ENCODE measurements around the gene SUN2.

DNA sequence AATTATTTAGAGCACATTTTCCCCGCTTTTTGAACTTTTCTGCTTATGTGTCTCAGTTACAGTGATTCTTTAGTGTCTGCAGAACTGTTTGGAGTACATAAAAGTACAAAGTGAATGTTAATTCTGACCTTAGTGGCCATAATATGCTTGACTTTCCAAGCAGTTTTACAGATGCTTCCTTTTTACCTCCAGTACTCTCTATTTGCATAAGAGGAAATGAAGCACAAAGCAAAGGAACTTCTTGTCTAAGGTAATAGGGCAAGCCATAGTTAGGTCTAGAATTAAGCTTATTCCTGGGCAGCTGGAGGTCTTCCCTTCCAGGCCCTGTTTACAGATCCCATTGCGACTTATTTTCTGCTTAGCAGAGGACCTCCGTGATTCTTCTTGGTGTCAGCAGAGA lies 46.5 kb downstream of the SUN2 start:
- TF ChIP-seq EZH2 (IDR thresholded peaks at IDR 0.05), result no peak
- TF ChIP-seq, protein P1, sequence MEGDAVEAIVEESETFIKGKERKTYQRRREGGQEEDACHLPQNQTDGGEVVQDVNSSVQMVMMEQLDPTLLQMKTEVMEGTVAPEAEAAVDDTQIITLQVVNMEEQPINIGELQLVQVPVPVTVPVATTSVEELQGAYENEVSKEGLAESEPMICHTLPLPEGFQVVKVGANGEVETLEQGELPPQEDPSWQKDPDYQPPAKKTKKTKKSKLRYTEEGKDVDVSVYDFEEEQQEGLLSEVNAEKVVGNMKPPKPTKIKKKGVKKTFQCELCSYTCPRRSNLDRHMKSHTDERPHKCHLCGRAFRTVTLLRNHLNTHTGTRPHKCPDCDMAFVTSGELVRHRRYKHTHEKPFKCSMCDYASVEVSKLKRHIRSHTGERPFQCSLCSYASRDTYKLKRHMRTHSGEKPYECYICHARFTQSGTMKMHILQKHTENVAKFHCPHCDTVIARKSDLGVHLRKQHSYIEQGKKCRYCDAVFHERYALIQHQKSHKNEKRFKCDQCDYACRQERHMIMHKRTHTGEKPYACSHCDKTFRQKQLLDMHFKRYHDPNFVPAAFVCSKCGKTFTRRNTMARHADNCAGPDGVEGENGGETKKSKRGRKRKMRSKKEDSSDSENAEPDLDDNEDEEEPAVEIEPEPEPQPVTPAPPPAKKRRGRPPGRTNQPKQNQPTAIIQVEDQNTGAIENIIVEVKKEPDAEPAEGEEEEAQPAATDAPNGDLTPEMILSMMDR (IDR thresholded peaks at IDR 0.05), result no peak
- no peak for TF ChIP-seq EZH2phosphoT487 (IDR thresholded peaks at IDR 0.05)
